IgD-negative memory B cell (primary cell): ENCODE results near the gene RHEBL1. TPM values are rescaled to one million over a fixed set of nuclear protein-coding genes. Genes with fewer than 3 reads are reported as not detected.
A peak's percentile ranks its signal among the peaks of the same experiment; 100 is the strongest.

ENCODE experiments used
- H3K27ac Mint-ChIP-seq, 3 donors: one replicate each; pipeline ENCODE4 v1.8.0; 2020 to 2022; ENCODE audit warnings: mild to moderate bottlenecking in 3 of 3, mixed read lengths in 3 of 3, moderate library complexity in 1 of 3
- H3K27me3 Mint-ChIP-seq: one replicate; pipeline ENCODE4 v1.8.0; 2021; ENCODE audit warnings: mixed read lengths
- H3K36me3 Mint-ChIP-seq: one replicate; pipeline ENCODE4 v1.8.0; 2020; ENCODE audit warnings: mild to moderate bottlenecking, mixed read lengths
- H3K4me1 Mint-ChIP-seq, 3 donors: one replicate each; pipeline ENCODE4 v1.8.0; 2020 to 2022; ENCODE audit warnings: mixed read lengths in 3 of 3, mild to moderate bottlenecking in 1 of 3
- H3K4me3 Mint-ChIP-seq, 4 donors: one replicate each; pipeline ENCODE4 v1.8.0; 2020 to 2022; ENCODE audit warnings: mild to moderate bottlenecking in 4 of 4, mixed read lengths in 4 of 4, moderate library complexity in 3 of 4
- H3K9me3 Mint-ChIP-seq, 3 donors: one replicate each; pipeline ENCODE4 v1.8.0; 2020 to 2021; ENCODE audit warnings: mixed read lengths in 3 of 3, mild to moderate bottlenecking in 1 of 3
- polyA plus RNA-seq: library from polyadenylated mRNA; unstranded; fragments of 300-500 nt; fragmentation: Illumina TruSeq; gene quantifications from one replicate; pipeline ENCODE4 v1.2.3, GENCODE V29; 2021

RHEBL1 gene
- polyA plus RNA-seq, 1 donor from 2014 or later = 3.2 TPM

- H3K36me3 Mint-ChIP-seq = no peaks in the 10 kb centered on the region
- peaks cover 45% of the 10 kb centered on the region for H3K27me3 Mint-ChIP-seq
- peak overlapping the region in 2 of 4 donors; percentile 43 to 65 for H3K4me3 Mint-ChIP-seq
- H3K27ac Mint-ChIP-seq = peak overlapping the region in 1 of 3 donors; percentile 18
- no peaks in the 10 kb centered on the region for H3K9me3 Mint-ChIP-seq
- peaks cover 12 to 36% (median 23%) of the 10 kb centered on the region in 3 donors for H3K4me1 Mint-ChIP-seq
These were observed 24.0 kb upstream of the RHEBL1 start for GRCh38 chr12:49093792-49094159.

DNA sequence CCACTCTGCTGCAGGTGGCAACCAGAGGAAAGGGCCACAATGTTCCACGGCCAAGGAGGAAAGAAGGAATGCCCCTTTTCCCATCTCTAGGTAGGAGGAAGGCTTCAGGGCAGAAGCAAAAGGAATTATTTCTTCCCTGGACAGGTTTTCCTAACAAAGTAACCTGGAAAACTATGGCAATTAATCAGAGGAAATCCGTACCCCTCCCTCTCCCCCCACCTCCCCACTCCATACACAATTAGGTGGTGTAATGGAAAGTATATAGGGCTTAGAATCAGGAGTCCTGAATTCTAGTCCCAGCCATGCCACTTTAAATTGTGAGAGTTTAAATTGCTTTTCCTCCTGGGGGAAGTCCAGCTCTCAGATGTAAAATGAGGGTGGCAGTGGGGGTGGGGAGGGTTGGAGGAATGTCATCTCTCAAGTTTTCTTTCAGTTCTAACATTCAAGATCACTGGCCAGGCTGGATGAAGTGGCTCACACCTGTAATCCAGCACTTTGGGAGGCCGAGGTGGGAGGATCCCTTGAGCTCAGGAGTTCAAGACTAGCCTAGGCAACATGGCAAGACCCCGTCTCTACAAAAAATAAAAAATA is 23.1 kb upstream of the RHEBL1 start:
- Mint-ChIP-seq H3K4me3 (peak overlapping the region in 3 of 4 donors; percentile 27 to 75 (median 65)), H3K4me1 (peaks cover 17 to 43% (median 30%) of the 10 kb centered on the region in 3 donors), H3K9me3 (no peaks in the 10 kb centered on the region), H3K27me3 (peaks cover 49% of the 10 kb centered on the region), H3K36me3 (no peaks in the 10 kb centered on the region), H3K27ac (peak overlapping the region in 1 of 3 donors; percentile 68)

DNA sequence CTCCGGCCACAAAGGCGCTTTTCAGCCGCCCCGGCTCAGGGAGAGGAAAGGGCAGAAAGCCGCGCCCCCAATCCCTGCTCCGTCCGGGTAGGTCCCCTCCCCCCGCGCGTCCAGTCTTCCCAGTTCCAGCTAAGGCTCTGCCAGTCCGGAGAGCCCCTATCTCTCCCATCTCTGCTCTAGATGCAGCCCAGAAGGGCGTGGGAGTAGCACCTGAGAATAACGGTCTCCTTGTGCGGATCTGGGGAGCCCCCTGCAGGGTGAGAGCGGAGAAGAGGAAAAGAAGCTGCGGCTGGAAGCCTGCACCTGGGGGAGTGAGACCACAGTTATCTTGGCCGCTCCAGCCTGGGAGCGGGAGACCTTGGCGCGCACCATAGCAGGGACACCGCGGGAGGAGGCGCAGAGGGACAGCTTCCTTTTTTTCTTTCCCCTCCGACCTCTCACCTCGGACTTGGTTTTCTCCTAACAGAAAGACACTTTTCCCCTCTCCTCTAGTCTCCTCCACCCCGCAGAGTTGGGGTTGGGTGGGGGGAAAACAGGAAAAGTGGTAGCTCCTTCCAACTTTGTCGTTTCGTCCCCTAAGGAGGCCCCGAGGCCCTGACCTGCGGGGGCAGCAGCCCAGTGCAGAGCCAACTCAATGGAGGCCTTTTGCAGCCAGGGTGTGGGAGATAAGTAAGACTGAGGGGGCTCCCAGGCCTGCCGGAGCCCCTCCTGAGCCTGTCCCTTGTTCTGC is 22.5 kb upstream of the RHEBL1 start:
- H3K27me3 Mint-ChIP-seq = peaks cover 49% of the 10 kb centered on the region
- no peaks in the 10 kb centered on the region for H3K36me3 Mint-ChIP-seq
- peak overlapping the region; percentile 61 to 86 (median 68) for H3K4me3 Mint-ChIP-seq
- H3K27ac Mint-ChIP-seq = peak overlapping the region; percentile 68 to 81 (median 73)
- H3K9me3 Mint-ChIP-seq = no peaks in the 10 kb centered on the region
- peaks cover 17 to 43% (median 31%) of the 10 kb centered on the region in 3 donors for H3K4me1 Mint-ChIP-seq

DNA sequence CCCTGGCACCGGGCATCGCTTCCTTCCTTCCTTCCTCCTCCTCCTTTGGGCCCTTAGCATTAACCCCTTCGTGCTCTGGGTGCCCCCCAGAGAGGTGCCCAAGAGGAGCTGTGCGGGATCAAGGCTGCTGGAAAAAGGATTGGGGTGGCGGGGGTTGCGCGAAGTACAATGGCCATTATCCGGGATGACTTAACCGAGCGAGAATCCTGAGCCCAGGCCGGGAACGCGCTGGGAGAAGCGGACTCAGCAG is 22.0 kb upstream of the RHEBL1 start:
- Mint-ChIP-seq H3K27me3 (peaks cover 51% of the 10 kb centered on the region), H3K4me1 (peaks cover 17 to 43% (median 31%) of the 10 kb centered on the region in 3 donors), H3K9me3 (no peaks in the 10 kb centered on the region), H3K36me3 (no peaks in the 10 kb centered on the region), H3K4me3 (peak overlapping the region in 3 of 4 donors; percentile 61 to 86 (median 75)), H3K27ac (peak overlapping the region in 2 of 3 donors; percentile 68 to 81)

DNA sequence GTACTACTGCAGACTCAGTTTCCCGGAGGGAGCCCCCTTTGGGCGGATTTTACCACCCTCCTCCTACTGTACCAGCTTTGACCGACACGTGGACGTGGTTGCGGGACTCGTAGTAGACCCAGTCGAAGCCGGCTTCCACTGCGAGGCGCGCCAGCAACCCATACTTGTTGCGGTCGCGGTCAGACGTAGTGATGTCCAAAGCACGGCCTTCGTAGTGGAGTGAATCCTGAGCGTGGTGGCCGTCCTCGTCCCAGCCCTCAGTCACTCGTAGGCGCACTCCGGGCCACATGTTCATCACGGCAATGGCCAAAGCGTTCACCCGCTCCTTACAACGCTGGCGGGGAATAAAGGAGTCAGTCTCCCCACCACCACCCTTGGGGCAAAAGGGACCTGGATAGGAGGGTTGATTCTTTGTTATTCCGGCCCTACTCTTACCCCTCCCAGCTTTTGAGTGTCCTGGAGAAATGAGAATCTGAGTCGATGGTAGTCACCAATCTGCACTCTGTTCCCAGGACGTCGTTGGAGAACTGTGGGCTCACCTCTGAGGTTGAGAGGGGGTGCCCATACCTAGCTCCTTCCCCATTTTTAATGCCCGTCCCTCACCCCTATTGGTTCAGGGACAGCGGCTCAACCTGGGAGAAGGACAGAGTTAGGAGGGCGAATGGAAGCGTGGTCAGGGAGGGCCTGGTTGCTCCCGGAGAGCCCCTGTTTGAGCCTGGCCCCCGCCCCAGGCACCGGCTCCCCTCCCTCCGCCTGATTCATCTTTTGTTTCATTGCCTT is 21.5 kb upstream of the RHEBL1 start:
- peaks cover 17 to 43% (median 31%) of the 10 kb centered on the region in 3 donors for H3K4me1 Mint-ChIP-seq
- peak overlapping the region in 2 of 3 donors; percentile 75 to 81 for H3K27ac Mint-ChIP-seq
- H3K36me3 Mint-ChIP-seq = no peaks in the 10 kb centered on the region
- peak overlapping the region in 1 of 4 donors; percentile 87 for H3K4me3 Mint-ChIP-seq
- H3K9me3 Mint-ChIP-seq = no peaks in the 10 kb centered on the region
- H3K27me3 Mint-ChIP-seq = peaks cover 51% of the 10 kb centered on the region

GRCh38 chr12:49089821-49090773 is 20.3 kb upstream of the RHEBL1 start:
- H3K9me3 Mint-ChIP-seq = no peaks in the 10 kb centered on the region
- H3K27me3 Mint-ChIP-seq = peaks cover 47% of the 10 kb centered on the region
- H3K4me3 Mint-ChIP-seq = peak overlapping the region; percentile 72 to 94 (median 84)
- H3K27ac Mint-ChIP-seq = peak overlapping the region; percentile 75 to 87 (median 76)
- peaks cover 17 to 35% (median 30%) of the 10 kb centered on the region in 3 donors for H3K4me1 Mint-ChIP-seq
- H3K36me3 Mint-ChIP-seq = no peaks in the 10 kb centered on the region

DNA sequence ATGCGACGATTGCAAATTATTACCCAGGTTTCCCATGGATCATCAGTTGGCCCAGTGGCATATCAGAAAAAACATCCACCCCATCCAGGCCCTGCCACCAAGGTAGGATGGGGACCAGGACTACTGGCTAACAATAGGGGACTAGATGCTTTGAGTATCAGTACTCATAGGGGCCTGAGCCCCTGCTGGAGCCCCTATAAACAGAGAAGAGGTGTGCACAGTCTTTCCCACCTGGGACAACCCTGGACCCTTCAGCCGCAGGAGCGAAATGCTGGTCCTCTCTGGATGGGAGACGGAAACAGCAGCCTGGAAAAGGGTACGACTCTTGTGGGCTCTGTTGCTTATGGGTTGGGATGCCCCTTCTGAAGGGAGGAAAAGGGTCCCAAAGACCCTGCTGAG is 19.2 kb upstream of the RHEBL1 start:
- H3K4me3 Mint-ChIP-seq = peak overlapping the region in 1 of 4 donors; percentile 74
- peak overlapping the region in 1 of 3 donors; percentile 78 for H3K27ac Mint-ChIP-seq
- H3K9me3 Mint-ChIP-seq = no peaks in the 10 kb centered on the region
- no peaks in the 10 kb centered on the region for H3K36me3 Mint-ChIP-seq
- H3K4me1 Mint-ChIP-seq = peaks cover 13 to 30% (median 26%) of the 10 kb centered on the region in 3 donors
- H3K27me3 Mint-ChIP-seq = peaks cover 40% of the 10 kb centered on the region

GRCh38 chr12:49088150-49088931 is 18.6 kb upstream of the RHEBL1 start:
- Mint-ChIP-seq H3K9me3 (no peaks in the 10 kb centered on the region), H3K4me3 (peak overlapping the region in 2 of 4 donors; percentile 24 to 74), H3K36me3 (no peaks in the 10 kb centered on the region), H3K4me1 (peaks cover 12 to 25% (median 23%) of the 10 kb centered on the region in 3 donors), H3K27me3 (peaks cover 35% of the 10 kb centered on the region), H3K27ac (peak overlapping the region in 2 of 3 donors; percentile 62 to 78)

DNA sequence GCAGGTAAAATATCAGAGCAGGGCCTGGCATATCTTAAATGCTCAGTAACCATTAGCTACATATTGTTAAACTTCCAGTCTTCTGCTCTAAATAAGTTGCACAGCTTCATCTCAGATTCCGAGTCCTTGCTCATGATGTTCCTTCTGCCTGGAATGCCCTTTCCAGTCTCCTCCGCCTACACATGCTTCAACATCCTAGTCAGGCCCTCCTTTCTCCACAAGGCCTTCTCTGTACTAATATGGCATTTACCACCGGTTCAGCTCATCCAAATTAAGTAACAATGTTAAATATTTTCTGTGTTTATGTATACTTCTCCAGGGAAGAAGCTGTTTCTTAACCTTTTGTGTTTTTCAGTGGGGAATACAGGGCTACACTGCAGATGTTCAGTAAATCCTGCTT is 16.3 kb upstream of the RHEBL1 start:
- no peak overlapping the region for H3K27ac Mint-ChIP-seq
- no peak overlapping the region for H3K4me3 Mint-ChIP-seq
- H3K27me3 Mint-ChIP-seq = peaks cover 21% of the 10 kb centered on the region
- no peaks in the 10 kb centered on the region for H3K9me3 Mint-ChIP-seq
- H3K36me3 Mint-ChIP-seq = no peaks in the 10 kb centered on the region
- H3K4me1 Mint-ChIP-seq = peaks cover 12 to 18% (median 17%) of the 10 kb centered on the region in 3 donors

GRCh38 chr12:49084438-49084837 is 14.7 kb upstream of the RHEBL1 start:
- H3K4me3 Mint-ChIP-seq = no peak overlapping the region
- no peaks in the 10 kb centered on the region for H3K36me3 Mint-ChIP-seq
- H3K9me3 Mint-ChIP-seq = no peaks in the 10 kb centered on the region
- no peak overlapping the region for H3K27ac Mint-ChIP-seq
- H3K4me1 Mint-ChIP-seq = peaks cover 5 to 9% (median 7%) of the 10 kb centered on the region in 3 donors
- peaks cover 9% of the 10 kb centered on the region for H3K27me3 Mint-ChIP-seq

GRCh38 chr12:49079793-49080192 is 10.0 kb upstream of the RHEBL1 start:
- Mint-ChIP-seq H3K4me1 (no peaks in the 10 kb centered on the region), H3K27me3 (peaks cover 2% of the 10 kb centered on the region), H3K36me3 (no peaks in the 10 kb centered on the region), H3K9me3 (no peaks in the 10 kb centered on the region), H3K4me3 (no peak overlapping the region), H3K27ac (no peak overlapping the region)

DNA sequence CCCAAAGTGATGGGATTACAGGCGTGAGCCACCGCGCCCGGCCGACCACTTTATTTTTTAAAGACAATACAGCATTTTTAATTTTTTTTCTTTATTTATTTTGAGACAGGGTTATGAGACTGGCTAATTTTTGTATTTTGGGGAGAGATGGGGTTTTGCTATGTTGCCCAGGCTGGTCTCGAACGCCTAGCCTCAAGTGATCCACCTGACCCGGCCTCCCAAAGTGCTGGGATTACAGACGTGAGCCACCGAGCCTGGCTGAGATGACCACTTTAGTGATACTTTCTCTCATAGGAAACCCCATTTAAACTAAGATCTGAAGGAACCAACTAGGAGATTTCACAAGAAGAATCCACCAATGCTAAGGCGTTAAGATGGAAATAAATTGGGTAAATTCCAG is 1.2 kb upstream of the RHEBL1 start:
- H3K9me3 Mint-ChIP-seq = no peaks in the 10 kb centered on the region
- H3K4me1 Mint-ChIP-seq = peaks cover 9 to 16% (median 10%) of the 10 kb centered on the region in 3 donors
- H3K27ac Mint-ChIP-seq = no peak overlapping the region
- no peaks in the 10 kb centered on the region for H3K27me3 Mint-ChIP-seq
- no peaks in the 10 kb centered on the region for H3K36me3 Mint-ChIP-seq
- H3K4me3 Mint-ChIP-seq = peak overlapping the region in 3 of 4 donors; percentile 4 to 33 (median 6)

DNA sequence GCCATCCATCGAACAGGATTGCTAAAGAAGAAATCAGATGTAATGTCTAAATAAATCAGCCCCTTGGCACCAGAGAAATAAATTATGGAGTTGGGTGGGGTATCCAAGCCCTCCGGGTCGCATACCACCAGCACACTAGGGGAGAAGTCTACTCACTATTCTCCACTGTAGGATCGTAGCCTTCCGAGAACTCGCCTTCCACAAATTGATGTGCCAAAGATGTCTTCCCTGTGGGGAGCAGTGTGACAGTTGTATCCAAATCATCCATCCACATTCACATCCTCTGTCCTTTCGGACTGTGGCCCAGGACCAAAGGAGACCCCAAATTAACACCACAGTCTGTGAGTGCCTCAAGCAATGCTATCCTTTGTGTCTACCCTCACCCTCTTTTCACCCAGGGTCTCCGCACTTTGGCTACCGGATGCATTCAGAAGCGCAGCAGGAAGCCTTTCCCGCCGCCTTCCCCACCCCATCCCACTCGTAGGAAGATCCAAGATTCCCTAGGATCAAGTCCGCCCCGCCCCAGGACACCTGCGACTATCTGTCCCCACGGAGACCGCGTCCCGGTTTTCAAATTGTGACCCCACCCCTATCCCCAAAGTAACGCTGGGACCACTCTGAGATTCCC is 786 bp downstream of the RHEBL1 start:
- Mint-ChIP-seq H3K4me1 (peaks cover 11 to 17% (median 12%) of the 10 kb centered on the region in 3 donors), H3K4me3 (peak overlapping the region; percentile 96 to 99 (median 98)), H3K9me3 (no peaks in the 10 kb centered on the region), H3K36me3 (peaks cover under 1% of the 10 kb centered on the region), H3K27ac (peak overlapping the region in 2 of 3 donors; percentile 90 to 94), H3K27me3 (no peaks in the 10 kb centered on the region)
